Measurements from ENCODE around the gene UNC45A.

Gene UNC45A

GRCh38 chr15:90952901-90953677 is 18.0 kb downstream of the UNC45A start:
- H3K4me1 ChIP-seq (ENCODE audit: control insufficient read depth in 1 of 2, insufficient read depth in 2 of 2, low read length in 2 of 2): peaks cover 7 to 26% of the 10 kb centered on the region in 2 donors
- H3K27me3 ChIP-seq (ENCODE audit: low read depth, low read length): no peaks in the 10 kb centered on the region
- H3K27ac ChIP-seq (ENCODE audit: low read length): no peak overlapping the region
- no peak overlapping the region for H3K4me3 ChIP-seq (ENCODE audit: low read depth in 1 of 2, low read length in 2 of 2)
- no peaks in the 10 kb centered on the region for H3K9me3 ChIP-seq (ENCODE audit: control insufficient read depth in 1 of 2, low read length in 2 of 2)
- H3K36me3 ChIP-seq (ENCODE audit: control insufficient read depth in 1 of 2, insufficient read depth in 2 of 2, low read length in 2 of 2): peaks cover 35 to 58% of the 10 kb centered on the region in 2 donors

- no peaks in the 10 kb centered on the region for H3K27me3 ChIP-seq (ENCODE audit: low read depth, low read length)
- peaks cover 33 to 49% of the 10 kb centered on the region in 2 donors for H3K36me3 ChIP-seq (ENCODE audit: control insufficient read depth in 1 of 2, insufficient read depth in 2 of 2, low read length in 2 of 2)
- H3K4me3 ChIP-seq (ENCODE audit: low read depth in 1 of 2, low read length in 2 of 2): peak overlapping the region; percentile 81 to 88
- no peak overlapping the region for H3K27ac ChIP-seq (ENCODE audit: low read length)
- H3K4me1 ChIP-seq (ENCODE audit: control insufficient read depth in 1 of 2, insufficient read depth in 2 of 2, low read length in 2 of 2): peaks cover 7 to 26% of the 10 kb centered on the region in 2 donors
- H3K9me3 ChIP-seq (ENCODE audit: control insufficient read depth in 1 of 2, low read length in 2 of 2): no peaks in the 10 kb centered on the region
Measured at GRCh38 chr15:90953947-90954711, 19.0 kb downstream of the UNC45A start.

- H3K9me3 ChIP-seq (ENCODE audit: control insufficient read depth in 1 of 2, low read length in 2 of 2): no peaks in the 10 kb centered on the region
- H3K4me1 ChIP-seq (ENCODE audit: control insufficient read depth in 1 of 2, insufficient read depth in 2 of 2, low read length in 2 of 2): peaks cover 7 to 26% of the 10 kb centered on the region in 2 donors
- peaks cover 27 to 40% of the 10 kb centered on the region in 2 donors for H3K36me3 ChIP-seq (ENCODE audit: control insufficient read depth in 1 of 2, insufficient read depth in 2 of 2, low read length in 2 of 2)
- no peaks in the 10 kb centered on the region for H3K27me3 ChIP-seq (ENCODE audit: low read depth, low read length)
- H3K4me3 ChIP-seq (ENCODE audit: low read depth in 1 of 2, low read length in 2 of 2): peak within 1 kb of the TSS; percentile 81 to 88
- peak within 1 kb of the TSS; percentile 94 for H3K27ac ChIP-seq (ENCODE audit: low read length)
Measured at GRCh38 chr15:90954712-90955623, 19.9 kb downstream of the UNC45A start, which contains the start of gene RCCD1. Gene RCCD1, plus strand, starts transcription at chr15:90954884. Its CDS starts 1,851 bp downstream, at chr15:90956735.

GRCh38 chr15:90955624-90956273 is 20.7 kb downstream of the UNC45A start:
- H3K27ac ChIP-seq (ENCODE audit: low read length): no peak overlapping the region
- H3K36me3 ChIP-seq (ENCODE audit: control insufficient read depth in 1 of 2, insufficient read depth in 2 of 2, low read length in 2 of 2): peaks cover 22 to 35% of the 10 kb centered on the region in 2 donors
- H3K4me1 ChIP-seq (ENCODE audit: control insufficient read depth in 1 of 2, insufficient read depth in 2 of 2, low read length in 2 of 2): peaks cover 7 to 26% of the 10 kb centered on the region in 2 donors
- H3K27me3 ChIP-seq (ENCODE audit: low read depth, low read length): no peaks in the 10 kb centered on the region
- peak overlapping the region in 1 of 2 donors; percentile 88 for H3K4me3 ChIP-seq (ENCODE audit: low read depth in 1 of 2, low read length in 2 of 2)
- H3K9me3 ChIP-seq (ENCODE audit: control insufficient read depth in 1 of 2, low read length in 2 of 2): no peaks in the 10 kb centered on the region

- Histone ChIP-seq H3K4me3 (ENCODE audit: low read depth in 1 of 2, low read length in 2 of 2) (peak overlapping the region in 1 of 2 donors; percentile 84), H3K36me3 (ENCODE audit: control insufficient read depth in 1 of 2, insufficient read depth in 2 of 2, low read length in 2 of 2) (peaks cover 20 to 35% of the 10 kb centered on the region in 2 donors), H3K27me3 (ENCODE audit: low read depth, low read length) (no peaks in the 10 kb centered on the region), H3K27ac (ENCODE audit: low read length) (no peak overlapping the region), H3K4me1 (ENCODE audit: control insufficient read depth in 1 of 2, insufficient read depth in 2 of 2, low read length in 2 of 2) (peaks cover 7 to 26% of the 10 kb centered on the region in 2 donors), H3K9me3 (ENCODE audit: control insufficient read depth in 1 of 2, low read length in 2 of 2) (no peaks in the 10 kb centered on the region)
Measured at GRCh38 chr15:90956274-90957030, 21.4 kb downstream of the UNC45A start.

GRCh38 chr15:90957031-90957790 is 22.1 kb downstream of the UNC45A start:
- peaks cover 7 to 26% of the 10 kb centered on the region in 2 donors for H3K4me1 ChIP-seq (ENCODE audit: control insufficient read depth in 1 of 2, insufficient read depth in 2 of 2, low read length in 2 of 2)

GRCh38 chr15:90957791-90958190 is 22.7 kb downstream of the UNC45A start:
- Histone ChIP-seq H3K36me3 (ENCODE audit: control insufficient read depth in 1 of 2, insufficient read depth in 2 of 2, low read length in 2 of 2) (peaks cover 24 to 31% of the 10 kb centered on the region in 2 donors), H3K4me3 (ENCODE audit: low read depth in 1 of 2, low read length in 2 of 2) (peak overlapping the region; percentile 1 to 84), H3K27me3 (ENCODE audit: low read depth, low read length) (no peaks in the 10 kb centered on the region), H3K4me1 (ENCODE audit: control insufficient read depth in 1 of 2, insufficient read depth in 2 of 2, low read length in 2 of 2) (peaks cover 7 to 26% of the 10 kb centered on the region in 2 donors), H3K27ac (ENCODE audit: low read length) (no peak overlapping the region), H3K9me3 (ENCODE audit: control insufficient read depth in 1 of 2, low read length in 2 of 2) (no peaks in the 10 kb centered on the region)

More at GRCh38 chr15:90957031-90957790, 22.1 kb downstream of the UNC45A start:
- no peak overlapping the region for H3K27ac ChIP-seq (ENCODE audit: low read length)
- H3K4me3 ChIP-seq (ENCODE audit: low read depth in 1 of 2, low read length in 2 of 2): peak overlapping the region; percentile 1 to 84
- H3K36me3 ChIP-seq (ENCODE audit: control insufficient read depth in 1 of 2, insufficient read depth in 2 of 2, low read length in 2 of 2): peaks cover 26 to 35% of the 10 kb centered on the region in 2 donors
- H3K9me3 ChIP-seq (ENCODE audit: control insufficient read depth in 1 of 2, low read length in 2 of 2): no peaks in the 10 kb centered on the region
- no peaks in the 10 kb centered on the region for H3K27me3 ChIP-seq (ENCODE audit: low read depth, low read length)

GRCh38 chr15:90959028-90959595 is 24.0 kb downstream of the UNC45A start:
- no peaks in the 10 kb centered on the region for H3K9me3 ChIP-seq (ENCODE audit: control insufficient read depth in 1 of 2, low read length in 2 of 2)
- H3K27ac ChIP-seq (ENCODE audit: low read length): no peak overlapping the region
- peaks cover 18 to 25% of the 10 kb centered on the region in 2 donors for H3K36me3 ChIP-seq (ENCODE audit: control insufficient read depth in 1 of 2, insufficient read depth in 2 of 2, low read length in 2 of 2)
- no peak overlapping the region for H3K4me3 ChIP-seq (ENCODE audit: low read depth in 1 of 2, low read length in 2 of 2)
- peaks cover 7 to 26% of the 10 kb centered on the region in 2 donors for H3K4me1 ChIP-seq (ENCODE audit: control insufficient read depth in 1 of 2, insufficient read depth in 2 of 2, low read length in 2 of 2)
- no peaks in the 10 kb centered on the region for H3K27me3 ChIP-seq (ENCODE audit: low read depth, low read length)

GRCh38 chr15:90959894-90960293 is 24.8 kb downstream of the UNC45A start:
- peaks cover 18 to 25% of the 10 kb centered on the region in 2 donors for H3K36me3 ChIP-seq (ENCODE audit: control insufficient read depth in 1 of 2, insufficient read depth in 2 of 2, low read length in 2 of 2)
- H3K27ac ChIP-seq (ENCODE audit: low read length): no peak overlapping the region
- H3K9me3 ChIP-seq (ENCODE audit: control insufficient read depth in 1 of 2, low read length in 2 of 2): no peaks in the 10 kb centered on the region
- H3K4me3 ChIP-seq (ENCODE audit: low read depth in 1 of 2, low read length in 2 of 2): no peak overlapping the region
- H3K27me3 ChIP-seq (ENCODE audit: low read depth, low read length): no peaks in the 10 kb centered on the region
- H3K4me1 ChIP-seq (ENCODE audit: control insufficient read depth in 1 of 2, insufficient read depth in 2 of 2, low read length in 2 of 2): peaks cover 7 to 26% of the 10 kb centered on the region in 2 donors

Measured in muscle layer of duodenum (tissue), 2 donors.